HG03460 (cell line): ENCODE results near the gene NCAPD3.
"Not testable (repeated sequence)": the region's sequence is repeated elsewhere in the genome, so short reads cannot be mapped to it uniquely, and the experiment has no call there.

Source experiments
- ATAC-seq: cut with Tn5 transposase; IDR thresholded peaks from one replicate; pipeline ENCODE4 v1.9.1; 2021; ENCODE audit not compliant: unreplicated experiment

NCAPD3 gene

GRCh38 chr11:134139873-134140331, 83.9 kb downstream of the NCAPD3 start:
- ATAC-seq = peak; percentile 73

- ATAC-seq = no peak
Observed at GRCh38 chr11:134139303-134139872, 84.4 kb downstream of the NCAPD3 start.

DNA sequence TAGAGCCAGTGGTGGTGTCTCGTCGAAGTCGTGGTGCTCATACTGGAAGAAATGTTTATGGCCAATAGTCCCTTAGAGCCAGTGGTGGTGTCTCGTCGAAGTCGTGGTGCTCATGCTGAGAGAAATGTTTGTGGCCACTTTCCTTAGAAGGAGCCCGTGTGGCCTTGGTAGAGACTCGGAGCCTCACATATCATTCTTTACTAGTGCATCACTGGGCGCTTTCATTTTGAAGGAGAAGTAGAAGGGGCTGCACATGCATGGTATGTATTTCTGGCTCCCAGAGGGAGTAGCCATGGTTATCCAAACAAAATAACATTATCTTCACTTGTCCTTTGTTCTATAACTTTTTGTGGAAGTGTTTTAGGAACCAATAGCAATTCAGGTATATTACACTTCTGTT, 85.4 kb downstream of the NCAPD3 start:
- ATAC-seq = no peak

DNA sequence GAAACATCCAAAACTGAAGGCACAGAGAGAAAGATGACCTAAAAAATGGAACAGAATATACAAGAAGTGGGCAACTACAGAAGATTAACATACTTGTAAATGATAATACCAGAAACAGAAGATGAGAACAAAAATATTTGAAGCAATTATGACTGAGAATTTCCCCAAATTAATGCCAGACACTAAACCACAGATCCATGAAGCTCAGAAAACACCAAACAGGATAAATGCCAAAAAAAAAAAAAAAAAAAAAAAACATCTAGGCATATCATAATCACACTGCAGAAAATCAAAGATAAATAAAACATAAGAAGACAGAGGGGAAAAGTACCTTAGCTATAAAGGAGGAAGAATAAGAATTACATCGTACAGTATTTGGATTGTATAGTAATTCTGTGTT, 89.6 kb downstream of the NCAPD3 start:
- no peak for ATAC-seq

GRCh38 chr11:134132808-134133207, 91.0 kb downstream of the NCAPD3 start:
- ATAC-seq = no peak

DNA sequence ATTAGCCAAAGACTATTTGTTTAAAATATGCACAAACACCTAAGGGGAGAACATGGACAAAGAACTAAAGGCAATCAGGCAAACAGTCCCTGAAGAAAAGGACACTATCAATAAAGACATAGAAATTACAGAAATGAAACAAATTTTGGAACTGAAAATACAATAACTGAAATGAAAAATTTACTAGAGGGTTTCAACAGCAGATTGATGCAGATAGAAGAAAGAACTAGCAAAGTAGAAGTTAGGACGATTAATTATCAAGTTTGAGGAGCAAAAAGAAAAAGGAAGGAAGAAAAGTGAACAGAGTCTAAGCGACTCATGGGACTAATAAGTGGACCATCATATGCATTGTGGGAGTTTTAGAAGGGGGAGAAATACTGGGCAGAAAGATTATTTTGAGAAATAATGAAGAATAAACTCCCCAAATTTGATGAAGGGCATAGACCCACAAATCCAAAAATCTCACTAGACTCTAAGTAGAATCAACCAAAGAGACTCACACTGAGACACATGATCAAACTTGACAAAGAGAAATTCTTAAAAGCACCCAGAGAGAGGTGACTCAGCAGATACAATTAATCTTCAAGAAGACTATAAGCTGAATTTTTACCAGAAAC, 92.0 kb downstream of the NCAPD3 start:
- ATAC-seq = no peak

GRCh38 chr11:134126217-134126822, 97.4 kb downstream of the NCAPD3 start:
- ATAC-seq = no peak

DNA sequence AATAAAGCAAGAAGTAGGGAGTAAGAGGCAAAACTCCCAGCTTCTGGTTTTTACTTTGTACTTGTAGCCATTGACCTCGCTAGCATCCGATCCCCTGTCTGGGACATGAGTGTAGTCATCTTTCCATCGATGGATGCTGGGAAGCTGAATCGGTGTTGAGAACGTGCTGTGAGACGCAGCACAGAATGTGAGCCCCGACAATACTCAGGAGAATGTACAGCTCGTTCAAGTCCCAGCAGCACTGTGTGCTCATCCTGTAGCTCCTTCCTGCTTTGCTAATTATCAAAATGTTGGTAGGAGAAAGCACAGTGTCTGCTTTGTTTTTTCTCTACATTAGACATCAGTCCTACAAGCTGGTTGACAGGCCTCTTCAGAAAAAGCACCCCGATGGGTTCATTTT, 98.3 kb downstream of the NCAPD3 start:
- no peak for ATAC-seq

- no peak for ATAC-seq
Observed at GRCh38 chr11:134124660-134125451, 98.9 kb downstream of the NCAPD3 start.

GRCh38 chr11:134120921-134121526, 102.7 kb downstream of the NCAPD3 start:
- no peak for ATAC-seq

- no peak for ATAC-seq
Observed at GRCh38 chr11:134120143-134120850, 103.5 kb downstream of the NCAPD3 start.

DNA sequence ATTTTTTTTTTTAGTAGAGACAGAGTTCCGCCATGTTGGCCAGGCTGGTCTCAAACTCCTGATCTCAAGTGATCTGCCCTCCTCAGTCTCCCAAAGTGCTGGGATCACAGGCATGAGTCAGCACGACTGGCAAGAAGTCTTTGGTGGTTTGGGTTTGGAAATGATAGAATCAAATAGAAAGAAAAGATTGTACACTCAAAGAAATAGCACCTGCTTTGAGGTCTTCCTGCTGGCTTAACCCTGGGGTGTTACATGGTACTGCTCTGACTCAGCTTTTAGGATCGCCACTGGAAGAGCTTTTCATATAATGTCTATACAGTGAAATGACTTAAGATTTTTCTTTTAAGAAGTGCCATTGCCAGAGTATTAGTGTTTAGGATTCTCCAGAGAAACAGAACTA, 104.7 kb downstream of the NCAPD3 start:
- ATAC-seq = no peak

DNA sequence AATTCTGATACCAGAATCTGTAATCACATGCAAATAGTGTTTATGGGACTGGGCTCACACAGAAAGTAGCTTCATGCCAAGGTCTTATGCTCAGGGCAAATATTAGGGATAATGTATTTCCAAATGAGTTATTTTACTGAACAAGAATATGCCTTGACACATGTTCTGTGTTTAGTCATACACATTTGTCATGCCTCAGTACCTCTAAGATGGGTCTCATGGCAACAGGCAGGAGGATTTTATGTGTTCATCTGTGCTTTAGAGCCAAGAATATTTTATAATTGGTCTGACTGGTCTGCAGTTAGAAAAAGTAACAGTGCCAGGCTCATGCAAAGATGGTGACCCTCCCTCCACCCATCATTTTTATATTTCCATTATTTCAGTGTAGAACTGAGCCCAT, 105.8 kb downstream of the NCAPD3 start:
- ATAC-seq = no peak

DNA sequence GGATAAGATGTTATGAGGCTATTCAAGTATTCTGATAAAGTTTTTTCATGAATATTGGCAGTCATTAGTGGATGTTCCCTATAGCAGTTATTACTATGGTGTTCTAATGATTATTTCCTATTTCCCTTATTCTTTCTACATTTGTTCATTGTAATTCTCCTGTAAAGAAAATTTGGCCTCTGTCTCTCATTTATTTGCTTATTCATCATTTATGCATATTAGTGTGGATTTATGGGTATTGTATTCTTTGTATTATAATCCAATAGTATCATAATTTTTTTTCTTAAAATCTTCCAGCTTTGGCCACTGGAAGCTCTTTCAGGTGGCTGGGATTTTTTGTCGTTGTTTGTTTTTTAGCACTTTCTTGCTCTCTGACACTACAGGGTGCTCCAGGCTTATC, 107.6 kb downstream of the NCAPD3 start:
- no peak for ATAC-seq

- not testable (repeated sequence) for ATAC-seq
Observed at GRCh38 chr11:134113787-134114186, 110.0 kb downstream of the NCAPD3 start.

GRCh38 chr11:134110252-134110815, 113.4 kb downstream of the NCAPD3 start:
- ATAC-seq = no peak
